ENCODE measurements around the gene SMIM32. TPM values are rescaled to one million over a fixed set of nuclear protein-coding genes. Genes with fewer than 3 reads are reported as not detected.

Gene SMIM32
- total and polyA plus RNA-seq, 4 donors = 0.49 to 1.4 TPM; not detected in 2

DNA sequence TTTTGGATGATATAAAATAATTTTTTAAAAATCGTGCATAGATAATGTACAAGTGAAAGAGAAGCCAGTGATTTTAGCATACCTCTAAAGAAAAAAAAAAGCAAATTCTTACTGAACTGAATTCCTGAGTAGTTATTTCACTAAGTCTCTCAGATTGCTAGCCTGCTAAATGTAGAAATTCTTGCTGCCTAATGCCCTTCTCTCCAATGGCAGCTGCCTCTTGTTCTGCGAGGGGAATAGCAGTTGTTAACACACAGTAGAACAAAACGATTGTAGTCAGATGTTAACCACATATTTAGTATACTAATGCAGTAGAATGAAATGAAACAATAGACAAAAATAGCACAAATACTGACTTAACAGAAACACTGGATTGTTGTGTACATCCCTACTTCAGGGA is 33.5 kb downstream of the SMIM32 start:
- no peak for DNase-seq
- H3K36me3 ChIP-seq (ENCODE audit: control insufficient read depth in 1 of 2, insufficient read depth in 2 of 2, low read length in 1 of 2) = peaks cover 2 to 3% of the 10 kb centered on the region in 2 donors
- intact Hi-C loops (cut with DNase I) = no loop called here
- WGBS, 2 donors = 3 to 9% methylated on average over 3 of the region's 3 CpGs
- no peak overlapping the region for H3K27ac ChIP-seq (ENCODE audit: low read depth in 1 of 2, low read length in 2 of 2)
- peaks cover 1 to 5% of the 10 kb centered on the region in 2 donors for H3K4me1 ChIP-seq (ENCODE audit: control insufficient read depth in 1 of 2, insufficient read depth in 2 of 2, low read length in 2 of 2)
- H3K4me3 ChIP-seq (ENCODE audit: low read length in 2 of 2) = no peak overlapping the region
- H3K9me3 ChIP-seq (ENCODE audit: control insufficient read depth, low read length) = no peaks in the 10 kb centered on the region
- ATAC-seq (ENCODE audit: low FRiP score) = no peak
- no peaks in the 10 kb centered on the region for H3K27me3 ChIP-seq (ENCODE audit: control insufficient read depth in 1 of 2, insufficient read depth in 2 of 2, low read length in 1 of 2)

DNA sequence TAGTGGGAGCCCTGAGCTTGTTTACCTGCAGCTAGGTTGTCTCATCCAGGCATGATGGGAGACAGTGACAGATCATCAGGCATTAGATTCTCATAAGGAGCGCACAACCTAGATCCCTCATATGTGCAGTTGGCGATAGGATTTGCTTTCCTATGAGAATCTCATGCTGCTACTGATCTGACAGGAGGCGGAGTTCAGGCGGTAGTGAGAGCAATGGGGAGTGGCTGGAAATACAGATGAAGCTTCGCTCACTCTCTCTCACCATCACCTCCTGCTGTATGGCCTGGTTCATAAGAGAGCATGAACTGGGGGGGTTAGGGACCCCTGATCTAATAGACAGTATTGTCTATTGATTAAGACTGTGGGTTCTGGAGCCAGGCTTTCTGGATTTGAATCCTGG is 35.4 kb downstream of the SMIM32 start:
- H3K36me3 ChIP-seq (ENCODE audit: control insufficient read depth in 1 of 2, insufficient read depth in 2 of 2, low read length in 1 of 2) = peaks cover 2 to 6% of the 10 kb centered on the region in 2 donors
- peaks cover 1 to 3% of the 10 kb centered on the region in 2 donors for H3K4me1 ChIP-seq (ENCODE audit: control insufficient read depth in 1 of 2, insufficient read depth in 2 of 2, low read length in 2 of 2)
- no peaks in the 10 kb centered on the region for H3K27me3 ChIP-seq (ENCODE audit: control insufficient read depth in 1 of 2, insufficient read depth in 2 of 2, low read length in 1 of 2)
- no peaks in the 10 kb centered on the region for H3K9me3 ChIP-seq (ENCODE audit: control insufficient read depth, low read length)
- ATAC-seq (ENCODE audit: low FRiP score) (no peak), DNase-seq (no peak)
- H3K27ac ChIP-seq (ENCODE audit: low read depth in 1 of 2, low read length in 2 of 2) = no peak overlapping the region
- WGBS, 2 donors = 96 to 97% methylated on average over 5 of the region's 5 CpGs
- intact Hi-C loops (cut with DNase I) = no loop called here
- H3K4me3 ChIP-seq (ENCODE audit: low read length in 2 of 2) = no peak overlapping the region

DNA sequence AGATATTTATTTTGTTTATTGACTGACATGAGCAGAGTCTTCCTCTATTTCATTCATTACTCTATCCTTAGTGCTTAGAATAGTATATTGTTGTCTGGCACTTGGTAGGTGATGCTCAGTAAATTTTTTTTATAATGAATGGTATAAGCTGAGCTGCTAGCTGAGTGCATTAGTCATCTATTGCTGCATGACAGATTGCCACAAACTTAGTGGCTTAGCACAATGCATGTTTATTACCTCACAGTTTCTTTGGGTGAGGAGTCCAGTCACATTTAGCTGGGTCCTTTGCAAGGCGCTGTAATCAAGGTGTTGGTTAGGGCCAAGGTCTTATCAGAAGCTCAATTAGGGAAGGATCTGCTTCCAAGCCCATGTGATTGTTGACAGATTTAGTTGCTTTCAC is 37.2 kb downstream of the SMIM32 start:
- Histone ChIP-seq H3K4me3 (ENCODE audit: low read length in 2 of 2) (no peak overlapping the region), H3K9me3 (ENCODE audit: control insufficient read depth, low read length) (no peaks in the 10 kb centered on the region), H3K36me3 (ENCODE audit: control insufficient read depth in 1 of 2, insufficient read depth in 2 of 2, low read length in 1 of 2) (peaks cover 2 to 4% of the 10 kb centered on the region in 2 donors), H3K4me1 (ENCODE audit: control insufficient read depth in 1 of 2, insufficient read depth in 2 of 2, low read length in 2 of 2) (peaks cover 1 to 3% of the 10 kb centered on the region in 2 donors), H3K27me3 (ENCODE audit: control insufficient read depth in 1 of 2, insufficient read depth in 2 of 2, low read length in 1 of 2) (no peaks in the 10 kb centered on the region), H3K27ac (ENCODE audit: low read depth in 1 of 2, low read length in 2 of 2) (no peak overlapping the region)
- intact Hi-C loops (cut with DNase I) = no loop called here
- ATAC-seq (ENCODE audit: low FRiP score) (no peak), DNase-seq (no peak)
- WGBS, 2 donors = 96 to 99% methylated on average over 1 of the region's 1 CpG

DNA sequence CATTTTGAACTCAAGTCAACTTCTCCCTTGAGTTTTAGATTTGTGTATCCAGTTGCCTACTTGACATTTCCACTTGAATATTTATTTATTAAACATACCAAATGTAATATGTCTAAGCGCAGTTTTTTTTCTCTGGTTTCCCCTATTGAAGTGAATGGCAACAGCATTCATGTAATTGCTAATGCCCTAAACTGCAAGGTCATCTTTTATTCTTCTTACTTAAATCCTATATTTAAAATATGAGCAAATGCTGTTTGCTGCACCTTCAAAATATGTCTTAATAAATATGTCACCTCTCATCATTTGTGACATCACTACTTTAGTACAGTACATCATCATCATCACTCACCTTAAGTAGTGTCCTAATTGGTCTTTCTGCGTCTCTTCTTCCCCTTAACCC is 37.9 kb downstream of the SMIM32 start:
- intact Hi-C loops (cut with DNase I) = no loop called here
- Histone ChIP-seq H3K36me3 (ENCODE audit: control insufficient read depth in 1 of 2, insufficient read depth in 2 of 2, low read length in 1 of 2) (peaks cover 2 to 4% of the 10 kb centered on the region in 2 donors), H3K27me3 (ENCODE audit: control insufficient read depth in 1 of 2, insufficient read depth in 2 of 2, low read length in 1 of 2) (no peaks in the 10 kb centered on the region), H3K4me1 (ENCODE audit: control insufficient read depth in 1 of 2, insufficient read depth in 2 of 2, low read length in 2 of 2) (peaks cover 1 to 3% of the 10 kb centered on the region in 2 donors), H3K4me3 (ENCODE audit: low read length in 2 of 2) (no peak overlapping the region), H3K27ac (ENCODE audit: low read depth in 1 of 2, low read length in 2 of 2) (no peak overlapping the region), H3K9me3 (ENCODE audit: control insufficient read depth, low read length) (no peaks in the 10 kb centered on the region)
- WGBS, 2 donors = 95 to 97% methylated on average over 2 of the region's 2 CpGs
- no peak for ATAC-seq (ENCODE audit: low FRiP score)
- no peak for DNase-seq

- no peak overlapping the region for H3K27ac ChIP-seq (ENCODE audit: low read depth in 1 of 2, low read length in 2 of 2)
- intact Hi-C loops (cut with DNase I) = no loop called here
- H3K4me3 ChIP-seq (ENCODE audit: low read length in 2 of 2) = no peak overlapping the region
- peaks cover 0 to 1% of the 10 kb centered on the region in 2 donors for H3K4me1 ChIP-seq (ENCODE audit: control insufficient read depth in 1 of 2, insufficient read depth in 2 of 2, low read length in 2 of 2)
- no peaks in the 10 kb centered on the region for H3K27me3 ChIP-seq (ENCODE audit: control insufficient read depth in 1 of 2, insufficient read depth in 2 of 2, low read length in 1 of 2)
- 92 to 93% methylated on average over 11 of the region's 11 CpGs for WGBS, 2 donors
- peaks cover 2 to 4% of the 10 kb centered on the region in 2 donors for H3K36me3 ChIP-seq (ENCODE audit: control insufficient read depth in 1 of 2, insufficient read depth in 2 of 2, low read length in 1 of 2)
- DNase-seq = no peak
- H3K9me3 ChIP-seq (ENCODE audit: control insufficient read depth, low read length) = no peaks in the 10 kb centered on the region
- no peak for ATAC-seq (ENCODE audit: low FRiP score)
Observed at GRCh38 chr5:136153581-136154236, 39.3 kb downstream of the SMIM32 start.

GRCh38 chr5:136149891-136150290 is 43.1 kb downstream of the SMIM32 start:
- Histone ChIP-seq H3K36me3 (ENCODE audit: control insufficient read depth in 1 of 2, insufficient read depth in 2 of 2, low read length in 1 of 2) (peaks cover 2 to 4% of the 10 kb centered on the region in 2 donors), H3K27ac (ENCODE audit: low read depth in 1 of 2, low read length in 2 of 2) (no peak overlapping the region), H3K4me3 (ENCODE audit: low read length in 2 of 2) (no peak overlapping the region), H3K4me1 (ENCODE audit: control insufficient read depth in 1 of 2, insufficient read depth in 2 of 2, low read length in 2 of 2) (peaks cover 0 to 2% of the 10 kb centered on the region in 2 donors), H3K27me3 (ENCODE audit: control insufficient read depth in 1 of 2, insufficient read depth in 2 of 2, low read length in 1 of 2) (no peaks in the 10 kb centered on the region), H3K9me3 (ENCODE audit: control insufficient read depth, low read length) (no peaks in the 10 kb centered on the region)
- intact Hi-C loops (cut with DNase I) = no loop called here
- DNase-seq (no peak), ATAC-seq (ENCODE audit: low FRiP score) (no peak)
- WGBS, 2 donors = 92 to 95% methylated on average over 1 of the region's 1 CpG

GRCh38 chr5:136147632-136148031 is 45.3 kb downstream of the SMIM32 start:
- DNase-seq = no peak
- Histone ChIP-seq H3K36me3 (ENCODE audit: control insufficient read depth in 1 of 2, insufficient read depth in 2 of 2, low read length in 1 of 2) (no peaks in the 10 kb centered on the region), H3K4me3 (ENCODE audit: low read length in 2 of 2) (no peak overlapping the region), H3K9me3 (ENCODE audit: control insufficient read depth, low read length) (no peaks in the 10 kb centered on the region), H3K27ac (ENCODE audit: low read depth in 1 of 2, low read length in 2 of 2) (no peak overlapping the region), H3K4me1 (ENCODE audit: control insufficient read depth in 1 of 2, insufficient read depth in 2 of 2, low read length in 2 of 2) (peaks cover 2 to 3% of the 10 kb centered on the region in 2 donors), H3K27me3 (ENCODE audit: control insufficient read depth in 1 of 2, insufficient read depth in 2 of 2, low read length in 1 of 2) (no peaks in the 10 kb centered on the region)
- ATAC-seq (ENCODE audit: low FRiP score) = no peak
- intact Hi-C loops (cut with DNase I) = no loop called here

DNA sequence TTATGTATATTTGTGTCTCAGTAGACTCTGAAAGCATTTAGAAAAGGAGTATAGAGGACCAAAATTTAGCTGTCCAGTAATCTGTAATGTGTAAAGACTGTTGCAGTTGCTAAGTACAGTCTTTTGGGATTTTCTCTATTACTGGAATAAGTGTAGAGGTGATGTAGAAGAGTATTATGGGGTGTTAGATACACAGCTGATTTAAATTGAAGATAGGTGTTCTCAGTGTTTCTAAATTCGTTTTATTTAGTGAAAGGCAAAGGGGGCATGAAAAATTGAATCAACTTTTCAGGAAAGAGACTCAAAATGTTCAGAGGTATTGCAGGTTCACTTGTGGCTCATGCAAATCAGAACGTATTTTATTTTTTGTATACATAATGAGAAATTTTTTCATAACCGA is 46.8 kb downstream of the SMIM32 start:
- Histone ChIP-seq H3K4me3 (ENCODE audit: low read length in 2 of 2) (no peak overlapping the region), H3K27ac (ENCODE audit: low read depth in 1 of 2, low read length in 2 of 2) (no peak overlapping the region), H3K27me3 (ENCODE audit: control insufficient read depth in 1 of 2, insufficient read depth in 2 of 2, low read length in 1 of 2) (no peaks in the 10 kb centered on the region), H3K4me1 (ENCODE audit: control insufficient read depth in 1 of 2, insufficient read depth in 2 of 2, low read length in 2 of 2) (peaks cover 2 to 4% of the 10 kb centered on the region in 2 donors), H3K36me3 (ENCODE audit: control insufficient read depth in 1 of 2, insufficient read depth in 2 of 2, low read length in 1 of 2) (no peaks in the 10 kb centered on the region), H3K9me3 (ENCODE audit: control insufficient read depth, low read length) (no peaks in the 10 kb centered on the region)
- intact Hi-C loops (cut with DNase I) = no loop called here
- ATAC-seq (ENCODE audit: low FRiP score) = no peak
- 71 to 72% methylated on average over 3 of the region's 3 CpGs for WGBS, 2 donors
- DNase-seq = no peak

DNA sequence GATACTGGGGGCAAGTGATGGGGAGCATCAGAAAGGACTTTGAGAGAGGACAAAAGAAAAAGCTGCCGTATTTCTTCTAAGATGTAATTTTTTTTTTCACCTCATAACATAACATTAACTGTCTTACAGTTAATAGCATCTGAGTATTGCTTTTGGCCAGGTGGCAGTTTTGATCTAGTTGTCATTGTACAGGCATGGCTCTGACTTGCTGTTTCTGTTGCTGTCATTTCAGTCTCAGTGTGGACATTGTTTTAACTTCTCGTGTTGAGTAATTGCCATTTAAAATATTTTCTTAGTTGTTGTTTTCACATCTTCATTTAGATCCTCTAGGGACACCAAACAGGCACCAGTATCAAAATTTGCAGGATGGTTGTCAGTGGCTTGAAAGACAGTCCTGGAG is 47.9 kb downstream of the SMIM32 start:
- 18 to 21% methylated on average over 2 of the region's 2 CpGs for WGBS, 2 donors
- intact Hi-C loops (cut with DNase I) = no loop called here
- ATAC-seq (ENCODE audit: low FRiP score) (no peak), DNase-seq (no peak)
- Histone ChIP-seq H3K4me3 (ENCODE audit: low read length in 2 of 2) (no peak overlapping the region), H3K27ac (ENCODE audit: low read depth in 1 of 2, low read length in 2 of 2) (no peak overlapping the region), H3K9me3 (ENCODE audit: control insufficient read depth, low read length) (no peaks in the 10 kb centered on the region), H3K4me1 (ENCODE audit: control insufficient read depth in 1 of 2, insufficient read depth in 2 of 2, low read length in 2 of 2) (peaks cover 4 to 6% of the 10 kb centered on the region in 2 donors), H3K36me3 (ENCODE audit: control insufficient read depth in 1 of 2, insufficient read depth in 2 of 2, low read length in 1 of 2) (no peaks in the 10 kb centered on the region), H3K27me3 (ENCODE audit: control insufficient read depth in 1 of 2, insufficient read depth in 2 of 2, low read length in 1 of 2) (no peaks in the 10 kb centered on the region)
